ENCODE measurements around the gene PRDM16.

DNA sequence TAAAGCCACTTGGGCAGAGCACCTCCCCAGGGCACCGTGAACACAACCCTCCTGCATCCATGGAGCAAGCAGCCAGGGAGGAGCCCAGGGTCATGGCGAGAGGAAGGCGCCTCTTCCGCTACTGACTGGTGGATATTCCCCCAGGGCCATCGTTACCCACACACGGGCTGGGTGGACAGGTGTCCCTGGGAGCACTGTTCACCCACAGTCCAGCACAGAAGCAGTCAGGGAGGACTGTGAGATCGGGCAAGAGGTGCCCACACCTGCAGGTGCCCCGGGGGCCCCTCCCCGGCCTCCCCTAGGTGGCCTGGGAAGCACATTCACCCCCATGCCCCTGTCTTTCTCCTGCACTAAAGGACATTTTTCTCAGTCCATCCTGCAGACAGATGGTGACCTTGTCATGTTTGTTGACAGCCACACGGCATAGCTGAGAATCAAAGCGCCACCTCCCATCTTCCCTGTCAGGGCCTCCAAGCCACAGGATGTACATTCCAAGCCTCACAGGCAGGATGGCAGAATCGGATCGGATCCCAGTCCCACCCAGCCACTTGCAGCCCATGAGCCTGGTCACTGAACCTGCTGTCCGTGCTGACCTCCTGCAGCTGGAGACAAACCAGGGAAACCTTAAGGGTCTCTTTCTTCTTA, 160.2 kb downstream of the PRDM16 start:
- TF ChIP-seq, protein P1, sequence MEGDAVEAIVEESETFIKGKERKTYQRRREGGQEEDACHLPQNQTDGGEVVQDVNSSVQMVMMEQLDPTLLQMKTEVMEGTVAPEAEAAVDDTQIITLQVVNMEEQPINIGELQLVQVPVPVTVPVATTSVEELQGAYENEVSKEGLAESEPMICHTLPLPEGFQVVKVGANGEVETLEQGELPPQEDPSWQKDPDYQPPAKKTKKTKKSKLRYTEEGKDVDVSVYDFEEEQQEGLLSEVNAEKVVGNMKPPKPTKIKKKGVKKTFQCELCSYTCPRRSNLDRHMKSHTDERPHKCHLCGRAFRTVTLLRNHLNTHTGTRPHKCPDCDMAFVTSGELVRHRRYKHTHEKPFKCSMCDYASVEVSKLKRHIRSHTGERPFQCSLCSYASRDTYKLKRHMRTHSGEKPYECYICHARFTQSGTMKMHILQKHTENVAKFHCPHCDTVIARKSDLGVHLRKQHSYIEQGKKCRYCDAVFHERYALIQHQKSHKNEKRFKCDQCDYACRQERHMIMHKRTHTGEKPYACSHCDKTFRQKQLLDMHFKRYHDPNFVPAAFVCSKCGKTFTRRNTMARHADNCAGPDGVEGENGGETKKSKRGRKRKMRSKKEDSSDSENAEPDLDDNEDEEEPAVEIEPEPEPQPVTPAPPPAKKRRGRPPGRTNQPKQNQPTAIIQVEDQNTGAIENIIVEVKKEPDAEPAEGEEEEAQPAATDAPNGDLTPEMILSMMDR (conservative IDR thresholded peaks at IDR 0.05 in 1 of 2, IDR thresholded peaks at IDR 0.05 in 1 of 2; ENCODE audit: extremely low read depth in 1 of 2, insufficient read depth in 1 of 2, low read depth in 1 of 2, low read length in 2 of 2) = no peak
- no peak for TF ChIP-seq EZH2 (IDR thresholded peaks at IDR 0.05; ENCODE audit: borderline replicate concordance, low read length)
